GM12872 (cell line): Measurements from ENCODE around the gene PPFIA1.

ENCODE experiments used
- TF ChIP-seq, protein P1 (sequence below): IDR thresholded peaks from 3 replicates; pipeline ENCODE4 v1.5.1; 2011; ENCODE audit warnings: low read depth, mild to moderate bottlenecking, low read length, moderate library complexity; ENCODE audit not compliant: insufficient read depth

Gene PPFIA1

DNA sequence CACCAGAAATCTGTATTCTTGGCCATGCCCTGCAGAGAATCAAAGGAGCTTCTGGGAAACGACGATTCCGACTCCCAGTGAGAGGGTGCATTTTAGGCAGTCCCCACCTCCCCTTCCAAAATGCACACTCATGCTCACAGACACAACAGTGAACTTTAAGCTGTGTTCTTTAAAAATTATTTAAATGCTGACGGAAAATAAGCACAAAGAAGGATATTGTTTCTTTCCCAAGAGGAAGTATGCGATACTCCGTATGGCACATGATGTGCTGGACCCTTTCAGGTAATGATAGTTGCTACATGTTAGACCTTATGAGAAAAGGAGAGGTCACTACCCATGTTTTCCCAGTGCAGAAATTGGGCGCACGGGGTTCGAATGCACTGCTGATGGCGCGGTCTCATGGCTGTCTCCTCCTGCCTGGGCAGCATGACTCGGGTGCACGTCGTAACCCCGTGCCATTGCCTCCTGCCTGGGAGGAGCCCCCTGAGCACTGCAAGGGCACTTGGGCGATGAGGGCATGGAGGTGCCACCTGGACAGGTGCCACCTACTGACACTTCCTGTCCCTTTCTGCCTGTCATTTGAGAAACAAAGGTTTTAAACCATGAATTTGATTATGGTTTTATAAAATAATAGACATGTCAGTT, 64.0 kb downstream of the PPFIA1 start:
- TF ChIP-seq, protein P1, sequence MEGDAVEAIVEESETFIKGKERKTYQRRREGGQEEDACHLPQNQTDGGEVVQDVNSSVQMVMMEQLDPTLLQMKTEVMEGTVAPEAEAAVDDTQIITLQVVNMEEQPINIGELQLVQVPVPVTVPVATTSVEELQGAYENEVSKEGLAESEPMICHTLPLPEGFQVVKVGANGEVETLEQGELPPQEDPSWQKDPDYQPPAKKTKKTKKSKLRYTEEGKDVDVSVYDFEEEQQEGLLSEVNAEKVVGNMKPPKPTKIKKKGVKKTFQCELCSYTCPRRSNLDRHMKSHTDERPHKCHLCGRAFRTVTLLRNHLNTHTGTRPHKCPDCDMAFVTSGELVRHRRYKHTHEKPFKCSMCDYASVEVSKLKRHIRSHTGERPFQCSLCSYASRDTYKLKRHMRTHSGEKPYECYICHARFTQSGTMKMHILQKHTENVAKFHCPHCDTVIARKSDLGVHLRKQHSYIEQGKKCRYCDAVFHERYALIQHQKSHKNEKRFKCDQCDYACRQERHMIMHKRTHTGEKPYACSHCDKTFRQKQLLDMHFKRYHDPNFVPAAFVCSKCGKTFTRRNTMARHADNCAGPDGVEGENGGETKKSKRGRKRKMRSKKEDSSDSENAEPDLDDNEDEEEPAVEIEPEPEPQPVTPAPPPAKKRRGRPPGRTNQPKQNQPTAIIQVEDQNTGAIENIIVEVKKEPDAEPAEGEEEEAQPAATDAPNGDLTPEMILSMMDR, result no peak

DNA sequence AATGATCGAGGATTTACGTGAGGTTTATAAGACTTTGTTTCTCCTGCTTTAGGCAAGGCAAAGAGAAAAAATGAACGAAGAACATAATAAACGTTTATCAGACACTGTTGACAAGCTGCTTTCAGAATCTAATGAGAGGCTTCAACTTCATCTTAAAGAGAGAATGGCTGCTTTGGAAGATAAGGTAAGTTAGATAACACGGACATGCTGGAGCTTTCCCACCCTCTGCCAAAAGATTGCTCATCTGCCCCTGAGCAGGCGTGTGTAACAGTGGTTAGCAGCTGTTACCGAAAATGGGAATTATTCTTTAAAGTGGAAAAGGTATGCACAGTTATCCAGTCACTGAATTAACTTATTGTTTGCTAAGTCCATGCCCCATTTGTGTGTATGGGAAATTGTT, 65.0 kb downstream of the PPFIA1 start:
- TF ChIP-seq, protein P1, result no peak

DNA sequence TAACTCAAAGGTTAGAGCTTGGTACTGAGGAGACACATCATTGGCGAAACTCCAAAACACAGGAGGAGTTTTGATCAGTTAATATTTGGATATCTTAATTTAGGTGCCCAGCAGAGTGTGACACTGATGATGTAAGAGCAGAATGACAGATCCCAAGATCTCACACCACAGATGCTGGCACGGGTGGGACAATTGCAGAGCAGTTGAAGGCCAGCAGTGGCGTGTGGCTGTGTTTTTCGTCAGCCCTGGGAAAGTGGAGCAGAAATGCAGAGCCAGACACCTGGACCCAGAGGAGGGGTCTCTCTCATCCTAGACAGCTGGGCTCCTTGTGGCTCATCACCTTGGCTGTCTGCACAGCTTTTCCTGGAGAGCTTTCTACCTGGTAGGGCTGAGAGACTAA, 68.1 kb downstream of the PPFIA1 start:
- TF ChIP-seq, protein P1, result no peak

DNA sequence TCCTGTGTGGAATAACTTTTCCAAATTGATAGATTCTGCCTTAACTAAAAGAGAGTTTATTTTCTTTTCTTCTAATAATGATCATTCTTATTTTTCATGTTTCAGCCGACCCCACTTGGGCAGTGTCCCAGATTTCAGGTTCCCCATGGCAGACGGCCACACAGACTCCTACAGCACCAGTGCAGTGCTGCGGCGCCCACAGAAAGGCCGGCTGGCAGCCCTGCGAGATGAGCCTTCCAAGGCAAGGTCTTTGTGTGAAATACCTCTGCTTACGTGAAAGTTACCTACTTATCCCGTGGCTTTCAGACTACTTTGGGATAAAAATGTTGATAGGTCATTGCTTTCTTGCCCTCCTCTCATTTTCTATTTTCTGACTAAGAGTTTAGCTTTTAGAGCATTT, 68.6 kb downstream of the PPFIA1 start:
- TF ChIP-seq, protein P1, result no peak

DNA sequence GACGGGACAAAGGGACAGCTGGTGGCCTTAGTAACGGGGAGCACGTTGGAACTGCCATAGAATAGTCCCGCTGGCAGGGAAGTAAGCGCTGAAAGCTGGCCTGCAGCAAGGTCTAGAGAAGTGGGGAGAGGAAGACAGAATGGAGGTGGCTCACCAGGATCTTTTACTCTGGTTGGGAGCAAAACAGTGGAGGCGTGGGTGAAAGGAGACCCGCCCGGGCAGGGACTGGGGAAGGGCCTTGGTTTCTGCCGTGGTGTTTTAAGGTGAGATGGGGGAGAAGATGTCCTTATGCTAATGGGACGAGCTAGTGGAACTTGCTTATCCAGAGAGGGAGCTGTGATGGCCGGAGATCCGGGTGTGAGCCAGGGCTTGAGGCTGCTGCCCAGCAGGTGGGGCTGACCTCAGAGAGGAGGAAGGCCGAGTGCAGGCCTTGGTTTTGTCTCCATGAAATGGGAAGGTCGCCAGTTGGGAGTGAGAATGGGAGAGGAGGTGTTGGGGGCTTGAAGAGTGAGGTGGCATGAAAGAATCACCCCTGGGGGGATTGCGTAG, 71.5 kb downstream of the PPFIA1 start:
- TF ChIP-seq, protein P1, result no peak

DNA sequence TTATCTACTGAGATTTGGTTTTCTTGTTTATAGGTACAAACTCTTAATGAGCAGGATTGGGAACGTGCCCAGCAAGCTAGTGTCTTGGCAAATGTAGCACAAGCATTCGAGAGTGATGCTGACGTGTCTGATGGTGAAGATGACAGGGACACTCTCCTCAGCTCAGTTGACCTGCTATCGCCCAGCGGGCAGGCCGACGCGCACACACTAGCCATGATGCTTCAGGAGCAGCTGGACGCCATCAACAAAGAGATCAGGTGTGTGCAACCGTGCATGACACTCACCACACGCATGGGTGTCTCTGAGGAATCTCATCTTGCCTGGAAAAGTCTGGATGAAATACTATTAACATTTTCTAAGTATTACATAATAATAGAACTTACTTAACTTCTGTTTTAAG, 73.1 kb downstream of the PPFIA1 start:
- TF ChIP-seq, protein P1, result no peak

DNA sequence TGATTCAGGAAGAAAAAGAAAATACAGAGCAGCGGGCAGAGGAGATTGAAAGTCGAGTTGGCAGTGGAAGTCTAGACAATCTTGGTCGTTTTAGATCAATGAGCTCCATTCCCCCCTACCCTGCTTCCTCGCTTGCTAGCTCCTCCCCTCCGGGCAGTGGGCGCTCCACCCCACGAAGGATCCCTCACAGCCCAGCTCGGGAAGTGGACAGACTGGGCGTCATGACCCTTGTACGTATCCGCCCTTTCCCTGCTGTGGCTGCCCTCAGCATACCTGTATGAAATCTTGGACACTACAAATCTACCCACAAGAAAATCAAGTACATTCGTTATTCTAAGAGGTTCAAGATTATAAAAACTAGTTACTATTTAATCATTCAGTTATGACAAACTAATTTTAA, 77.7 kb downstream of the PPFIA1 start:
- TF ChIP-seq, protein P1, result no peak
